ENCODE data around the gene IBTK. TPM values are rescaled to one million over a fixed set of nuclear protein-coding genes. Genes with fewer than 3 reads are reported as not detected.
A peak's percentile ranks its signal among the peaks of the same experiment; 100 is the strongest.

The IBTK gene, protein sequence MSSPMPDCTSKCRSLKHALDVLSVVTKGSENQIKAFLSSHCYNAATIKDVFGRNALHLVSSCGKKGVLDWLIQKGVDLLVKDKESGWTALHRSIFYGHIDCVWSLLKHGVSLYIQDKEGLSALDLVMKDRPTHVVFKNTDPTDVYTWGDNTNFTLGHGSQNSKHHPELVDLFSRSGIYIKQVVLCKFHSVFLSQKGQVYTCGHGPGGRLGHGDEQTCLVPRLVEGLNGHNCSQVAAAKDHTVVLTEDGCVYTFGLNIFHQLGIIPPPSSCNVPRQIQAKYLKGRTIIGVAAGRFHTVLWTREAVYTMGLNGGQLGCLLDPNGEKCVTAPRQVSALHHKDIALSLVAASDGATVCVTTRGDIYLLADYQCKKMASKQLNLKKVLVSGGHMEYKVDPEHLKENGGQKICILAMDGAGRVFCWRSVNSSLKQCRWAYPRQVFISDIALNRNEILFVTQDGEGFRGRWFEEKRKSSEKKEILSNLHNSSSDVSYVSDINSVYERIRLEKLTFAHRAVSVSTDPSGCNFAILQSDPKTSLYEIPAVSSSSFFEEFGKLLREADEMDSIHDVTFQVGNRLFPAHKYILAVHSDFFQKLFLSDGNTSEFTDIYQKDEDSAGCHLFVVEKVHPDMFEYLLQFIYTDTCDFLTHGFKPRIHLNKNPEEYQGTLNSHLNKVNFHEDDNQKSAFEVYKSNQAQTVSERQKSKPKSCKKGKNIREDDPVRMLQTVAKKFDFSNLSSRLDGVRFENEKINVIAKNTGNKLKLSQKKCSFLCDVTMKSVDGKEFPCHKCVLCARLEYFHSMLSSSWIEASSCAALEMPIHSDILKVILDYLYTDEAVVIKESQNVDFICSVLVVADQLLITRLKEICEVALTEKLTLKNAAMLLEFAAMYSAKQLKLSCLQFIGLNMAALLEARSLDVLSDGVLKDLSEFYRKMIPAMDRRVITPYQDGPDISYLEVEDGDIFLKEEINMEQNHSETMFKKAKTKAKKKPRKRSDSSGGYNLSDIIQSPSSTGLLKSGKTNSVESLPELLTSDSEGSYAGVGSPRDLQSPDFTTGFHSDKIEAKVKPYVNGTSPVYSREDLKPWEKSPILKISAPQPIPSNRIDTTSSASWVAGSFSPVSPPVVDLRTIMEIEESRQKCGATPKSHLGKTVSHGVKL (N-terminal part only)
- 45.0 and 60.5 TPM in 2 replicates for total RNA-seq (2012; rRNA removed)
- polyA plus RNA-seq (2012; rRNA removed) = 6.8 and 9.7 TPM in 2 replicates
- polyA plus RNA-seq (2012; cell fraction: cytosol; rRNA removed) = 1.1 and 1.4 TPM in 2 replicates
- 1.3 and 9.5 TPM in 2 replicates for polyA plus RNA-seq (2012; cell fraction: nucleus; rRNA removed; ENCODE audit: low replicate concordance)
- percentile 90 among the genes with signal in this experiment for Bru-seq, nascent RNA
- percentile 83 among the genes with signal in this experiment for BruChase-seq, experiment 1, labeled RNA remaining after a 6-hour chase
- BruChase-seq, experiment 2, labeled RNA remaining after a 2-hour chase = percentile 89 among the genes with signal in this experiment
- long read RNA-seq, full-length matches to known transcripts = 3 of 31 reads
- long read RNA-seq, partial matches to known transcripts = 25 of 31 reads
- long read RNA-seq, other reads (novel, unspliced or antisense) = 3 of 31 reads

DNA sequence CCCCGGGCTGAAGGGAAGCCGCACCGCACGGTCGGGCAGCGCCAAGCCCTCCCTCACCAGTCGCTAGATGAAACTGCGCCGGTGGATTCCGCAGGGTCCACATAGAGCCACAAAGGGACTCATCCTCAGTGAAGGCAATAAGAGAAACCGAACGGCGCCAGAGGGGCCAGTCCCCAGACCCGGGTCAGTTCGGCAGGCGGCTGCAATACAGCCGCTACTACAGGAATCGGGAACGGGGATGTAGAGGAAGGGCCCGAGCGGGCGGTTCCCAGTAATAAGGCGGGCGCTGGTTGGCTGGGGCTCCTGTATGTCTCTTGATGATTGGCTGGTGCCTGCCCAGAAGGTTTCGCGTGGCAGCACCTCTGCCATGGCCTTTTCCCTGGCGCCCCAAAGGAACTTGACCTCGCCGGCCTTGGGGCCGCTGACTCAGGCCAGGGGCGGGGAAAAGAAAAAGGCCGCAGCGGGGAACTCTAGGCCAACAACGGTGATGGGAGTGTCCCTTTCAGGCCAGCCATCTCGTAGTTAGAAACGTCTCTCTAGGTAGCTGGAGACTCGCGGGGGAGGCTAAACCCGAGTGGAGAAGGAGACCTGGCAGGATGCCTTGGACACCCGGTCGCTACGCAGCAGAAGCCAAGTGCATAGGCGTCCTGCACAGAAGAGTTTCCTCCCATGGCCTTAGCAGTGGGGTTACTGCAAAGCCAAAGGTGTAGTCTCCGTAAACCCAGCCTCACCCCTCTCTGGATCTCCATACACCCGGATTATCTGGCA, at the start of gene IBTK:
Gene IBTK, minus strand, starts transcription at position 240 of the 768 bp plus-strand sequence. CDS start 7,258 bp downstream, outside the sequence.
- H4K5ac ChIP-seq (ENCODE audit: low read depth, low read length) = peak within 1 kb of the TSS; percentile 99
- H3K4ac ChIP-seq (ENCODE audit: low read depth, low read length) = peak within 1 kb of the TSS; percentile 97
- H2AK9ac ChIP-seq (replicated peaks; ENCODE audit: low read depth, low read length, poor library complexity) = peak within 1 kb of the TSS; percentile 67
- H3K36me3 ChIP-seq (ENCODE audit: control insufficient read depth, insufficient read depth, low read length) = no peaks in the 10 kb centered on the region
- H3K27ac ChIP-seq (ENCODE audit: insufficient read depth, low read length) = peak within 1 kb of the TSS; percentile 91
- H3K4me3 ChIP-seq (ENCODE audit: insufficient read depth, low read depth, low read length) = peak within 1 kb of the TSS; percentile 80
- DNase-seq = peak; percentile 88
- in situ Hi-C loops (cut with MboI; ENCODE audit: low sequenced_read_pairs) (loop anchor here (10.0 kb wide), 1 partner anchor 947 kb away; the partner anchor contains the start of genes PGM3 and RWDD2A), intact Hi-C loops (cut with micrococcal nuclease) (loop anchor here (5.0 to 10.0 kb wide), 2 partner anchors 710 to 967 kb away; no protein-coding TSS in a partner anchor), dilution Hi-C loops (cut with HindIII; ENCODE audit: low sequenced_read_pairs, unreplicated experiment) (no loop called here)
- H4K8ac ChIP-seq (ENCODE audit: low read depth in 2 of 2, low read length in 2 of 2) = peak within 1 kb of the TSS; percentile 98 to 99
- peak within 1 kb of the TSS; percentile 78 for H3K23ac ChIP-seq (ENCODE audit: low read depth, low read length)
- peak within 1 kb of the TSS; percentile 91 for H2BK120ac ChIP-seq (ENCODE audit: low read depth, low read length)
- WGBS, 2 experiments (ENCODE audit: extremely low coverage in 2 of 2, insufficient read length in 1 of 2) = 0% methylated on average over 12 of the region's 45 CpGs; no CpG with 5 or more reads in 1 of the 2 experiments
- peak within 1 kb of the TSS; percentile 91; the same call in 2 of the 3 replicates for H2BK15ac ChIP-seq (ENCODE audit: low read depth, low read length)
- peak within 1 kb of the TSS; percentile 88 for H3K18ac ChIP-seq (ENCODE audit: low read depth, low read length)
- peaks cover 10% of the 10 kb centered on the region for H3K4me1 ChIP-seq (ENCODE audit: control insufficient read depth, insufficient read depth, low read length)
- no TSS peak for BruUV-seq (replicated peaks)
- TF ChIP-seq, protein P1, sequence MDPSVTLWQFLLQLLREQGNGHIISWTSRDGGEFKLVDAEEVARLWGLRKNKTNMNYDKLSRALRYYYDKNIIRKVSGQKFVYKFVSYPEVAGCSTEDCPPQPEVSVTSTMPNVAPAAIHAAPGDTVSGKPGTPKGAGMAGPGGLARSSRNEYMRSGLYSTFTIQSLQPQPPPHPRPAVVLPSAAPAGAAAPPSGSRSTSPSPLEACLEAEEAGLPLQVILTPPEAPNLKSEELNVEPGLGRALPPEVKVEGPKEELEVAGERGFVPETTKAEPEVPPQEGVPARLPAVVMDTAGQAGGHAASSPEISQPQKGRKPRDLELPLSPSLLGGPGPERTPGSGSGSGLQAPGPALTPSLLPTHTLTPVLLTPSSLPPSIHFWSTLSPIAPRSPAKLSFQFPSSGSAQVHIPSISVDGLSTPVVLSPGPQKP (IDR thresholded peaks at IDR 0.05; ENCODE audit: borderline replicate concordance, low read depth, low read length) = no peak
- TF ChIP-seq FOS (IDR thresholded peaks at IDR 0.05; ENCODE audit: low read depth, low read length) (peak; percentile 44; the same call in 1 of the 2 replicates), MXI1 (IDR thresholded peaks at IDR 0.05; ENCODE audit: borderline replicate concordance, low read depth, low read length) (peak; percentile 14; the same call in 1 of the 2 replicates), MAZ (IDR thresholded peaks at IDR 0.05; ENCODE audit: borderline replicate concordance, low read depth, low read length) (peak; percentile 52; the same call in 1 of the 2 replicates), POLR2A (IDR thresholded peaks at IDR 0.05; ENCODE audit: low read depth, low read length) (peak; percentile 88)
- H3K56ac ChIP-seq (ENCODE audit: extremely low read depth, insufficient read depth, low read length) = peak within 1 kb of the TSS; percentile 94
- ATAC-seq (ENCODE audit: low read depth) = peak; percentile 86
- no peaks in the 10 kb centered on the region for H3K27me3 ChIP-seq (ENCODE audit: control insufficient read depth, insufficient read depth, low read length)
- ChIA-PET POLR2A (ENCODE audit: unreplicated experiment) (no interaction called here), CTCF (no interaction called here)
- peaks cover 3% of the 10 kb centered on the region; the same call in 1 of the 2 replicates for H4K20me1 ChIP-seq (ENCODE audit: insufficient read depth, low read length)
- H4K91ac ChIP-seq (ENCODE audit: insufficient read depth, low read depth, low read length) = peak within 1 kb of the TSS; percentile 94
- no peaks in the 10 kb centered on the region for H3K9me3 ChIP-seq (ENCODE audit: control insufficient read depth, insufficient read depth, low read length)
- peak within 1 kb of the TSS; percentile 87 for H2AK5ac ChIP-seq (ENCODE audit: low read depth, low read length)
- peak within 1 kb of the TSS; percentile 88 for H3K4me2 ChIP-seq (ENCODE audit: low read depth, low read length)
- peak within 1 kb of the TSS; percentile 82 for H2BK5ac ChIP-seq (ENCODE audit: low read depth, low read length, poor library complexity, severe bottlenecking)
- H3K9me1 ChIP-seq (ENCODE audit: insufficient read depth, low read length) = peaks cover 7% of the 10 kb centered on the region
- H2BK20ac ChIP-seq (ENCODE audit: low read depth, low read length) = peak within 1 kb of the TSS; percentile 64; the same call in 1 of the 2 replicates
- H3K9ac ChIP-seq (ENCODE audit: low read depth, low read length) = peak within 1 kb of the TSS; percentile 89
- peaks cover 9 to 26% of the 10 kb centered on the region in 2 experiments; a peak in 3 of 4 replicates for H3K79me1 ChIP-seq (ENCODE audit: low read depth in 1 of 2, low read length in 2 of 2)
- H2AFZ ChIP-seq (replicated peaks; ENCODE audit: low read length, poor library complexity) = peak within 1 kb of the TSS; percentile 99
- H3K14ac ChIP-seq (replicated peaks; ENCODE audit: low read depth, low read length) = peak within 1 kb of the TSS; percentile 94

Measured in IMR-90 (cell line).